Glomerular endothelial cell (primary cell): ENCODE data around the gene ZNF629. TPM values are rescaled to one million over a fixed set of nuclear protein-coding genes. Genes with fewer than 3 reads are reported as not detected.

Experiments used
- total RNA-seq: library from RNA; depleted of rRNA; stranded (reverse); fragments of >200 nt; gene quantifications from 2 replicates; pipeline ENCODE4 v1.2.3, GENCODE V29; 2015

ZNF629 gene
- total RNA-seq, 1 donor from 2014 or later, result 17.5 TPM

Other genes starting within 250 kb of the ZNF629 start
- 9.9 and 12.5 TPM in 2 replicates for gene ZNF764, start 228.8 kb downstream of the ZNF629 start, total RNA-seq
- 11.1 and 12.4 TPM in 2 replicates for gene ZNF688, start 215.5 kb downstream of the ZNF629 start, total RNA-seq
- gene ZNF785, start 201.5 kb downstream of the ZNF629 start, total RNA-seq, result 5.8 and 11.2 TPM in 2 replicates
- 9.0 and 11.4 TPM in 2 replicates for gene ZNF689, start 176.8 kb downstream of the ZNF629 start, total RNA-seq
- gene PRR14, start 136.2 kb downstream of the ZNF629 start, total RNA-seq, result 22.4 and 38.1 TPM in 2 replicates
- gene FBRS, start 128.8 kb downstream of the ZNF629 start, total RNA-seq, result 34.3 and 64.9 TPM in 2 replicates
- gene SRCAP, start 88.0 kb downstream of the ZNF629 start, total RNA-seq, result 19.8 and 49.5 TPM in 2 replicates
- gene PHKG2, start 38.8 kb downstream of the ZNF629 start, total RNA-seq, result 17.6 and 25.3 TPM in 2 replicates
- 2.0 and 6.5 TPM in 2 replicates for gene CFAP119, start 25.1 kb downstream of the ZNF629 start, total RNA-seq
- 100.0 and 115 TPM in 2 replicates for gene RNF40, start 24.9 kb downstream of the ZNF629 start, total RNA-seq
- gene BCL7C, start 106.9 kb upstream of the ZNF629 start, total RNA-seq, result 44.5 and 54.5 TPM in 2 replicates
- gene CTF1, start 109.4 kb upstream of the ZNF629 start, total RNA-seq, result 0.19 and 0.53 TPM in 2 replicates
- 29.5 and 29.9 TPM in 2 replicates for gene FBXL19, start 136.4 kb upstream of the ZNF629 start, total RNA-seq
- 40.0 and 47.3 TPM in 2 replicates for gene ORAI3, start 161.9 kb upstream of the ZNF629 start, total RNA-seq
- gene SETD1A, start 170.5 kb upstream of the ZNF629 start, total RNA-seq, result 12.5 and 24.6 TPM in 2 replicates
- 7.8 and 12.7 TPM in 2 replicates for gene HSD3B7, start 198.0 kb upstream of the ZNF629 start, total RNA-seq
- 0.41 and 2.6 TPM in 2 replicates for gene STX1B, start 223.4 kb upstream of the ZNF629 start, total RNA-seq
- gene STX4, start 246.4 kb upstream of the ZNF629 start, total RNA-seq, result 36.4 and 44.7 TPM in 2 replicates